Measurements from ENCODE around the gene SLAMF8. TPM values are rescaled to one million over a fixed set of nuclear protein-coding genes. Genes with fewer than 3 reads are reported as not detected.

The SLAMF8 gene
- total and polyA plus RNA-seq, 10 donors: 12.9 to 40.0 (median 18.7) TPM

DNA sequence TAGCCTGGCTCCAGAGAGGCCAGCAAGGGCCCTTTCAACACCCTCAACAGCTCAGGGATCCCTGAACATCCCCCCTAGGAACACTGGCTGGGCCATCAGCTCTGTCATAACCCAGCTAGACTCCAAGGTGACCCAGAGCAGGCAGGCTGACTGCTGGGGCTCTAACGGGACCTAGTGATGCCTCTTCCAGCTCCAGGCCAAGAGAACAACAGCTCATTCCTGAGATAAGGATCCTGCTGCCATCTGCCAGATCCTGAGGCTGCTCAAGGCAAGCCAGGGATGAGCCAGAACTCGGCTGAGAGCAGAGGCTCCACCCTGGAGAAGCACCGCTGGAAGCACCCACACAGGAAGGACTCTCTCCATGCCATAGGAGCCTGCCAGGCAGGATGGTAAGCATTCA, 33.8 kb downstream of the SLAMF8 start:
- TF ChIP-seq POLR2AphosphoS5 (IDR thresholded peaks at IDR 0.05): no peak
- TF ChIP-seq, protein P1, sequence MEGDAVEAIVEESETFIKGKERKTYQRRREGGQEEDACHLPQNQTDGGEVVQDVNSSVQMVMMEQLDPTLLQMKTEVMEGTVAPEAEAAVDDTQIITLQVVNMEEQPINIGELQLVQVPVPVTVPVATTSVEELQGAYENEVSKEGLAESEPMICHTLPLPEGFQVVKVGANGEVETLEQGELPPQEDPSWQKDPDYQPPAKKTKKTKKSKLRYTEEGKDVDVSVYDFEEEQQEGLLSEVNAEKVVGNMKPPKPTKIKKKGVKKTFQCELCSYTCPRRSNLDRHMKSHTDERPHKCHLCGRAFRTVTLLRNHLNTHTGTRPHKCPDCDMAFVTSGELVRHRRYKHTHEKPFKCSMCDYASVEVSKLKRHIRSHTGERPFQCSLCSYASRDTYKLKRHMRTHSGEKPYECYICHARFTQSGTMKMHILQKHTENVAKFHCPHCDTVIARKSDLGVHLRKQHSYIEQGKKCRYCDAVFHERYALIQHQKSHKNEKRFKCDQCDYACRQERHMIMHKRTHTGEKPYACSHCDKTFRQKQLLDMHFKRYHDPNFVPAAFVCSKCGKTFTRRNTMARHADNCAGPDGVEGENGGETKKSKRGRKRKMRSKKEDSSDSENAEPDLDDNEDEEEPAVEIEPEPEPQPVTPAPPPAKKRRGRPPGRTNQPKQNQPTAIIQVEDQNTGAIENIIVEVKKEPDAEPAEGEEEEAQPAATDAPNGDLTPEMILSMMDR (IDR thresholded peaks at IDR 0.05 in 8 of 11, conservative IDR thresholded peaks at IDR 0.05 in 3 of 11): no peak
- no peak for TF ChIP-seq POLR2A (IDR thresholded peaks at IDR 0.05)

DNA sequence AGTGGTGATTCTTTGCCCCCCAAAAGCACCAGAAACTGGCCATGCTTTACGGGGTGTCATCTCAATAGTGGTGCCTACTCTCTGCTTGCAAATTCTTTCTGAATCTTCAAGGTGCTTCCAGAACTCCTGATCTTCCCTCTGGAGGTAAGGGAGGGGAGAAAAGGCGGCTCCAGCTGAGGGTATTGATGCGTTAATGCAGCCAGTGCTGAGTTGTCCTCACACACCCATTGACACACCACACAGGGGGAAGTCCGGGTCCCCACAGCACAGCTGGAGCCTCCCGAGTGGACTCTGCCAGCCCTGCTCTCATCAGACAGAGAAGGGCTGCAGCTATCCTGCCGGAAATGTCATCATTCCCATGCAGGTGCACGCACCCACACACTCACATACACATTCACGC, 34.5 kb downstream of the SLAMF8 start:
- Histone ChIP-seq H3K36me3 (peaks cover 0 to 4% (median 0%) of the 10 kb centered on the region in 6 donors), H3K27ac (no peak overlapping the region), H3K27me3 (replicated peaks in 1 of 7) (peaks cover 0 to 9% (median 0%) of the 10 kb centered on the region in 7 donors), H3K4me3 (no peak overlapping the region), H3K9me3 (no peaks in the 10 kb centered on the region), H3K4me1 (no peaks in the 10 kb centered on the region)
- intact Hi-C loops (cut with DNase I; ENCODE audit: low total_unique reads): no loop called here
- DNase-seq: no peak
- 79 to 87% (median 80%) methylated on average over 7 to 8 of the region's 8 CpGs for WGBS, 5 donors
- no peak for TF ChIP-seq POLR2AphosphoS5 (IDR thresholded peaks at IDR 0.05)
- no peak for TF ChIP-seq POLR2A (IDR thresholded peaks at IDR 0.05)
- TF ChIP-seq, protein P1 (IDR thresholded peaks at IDR 0.05 in 8 of 11, conservative IDR thresholded peaks at IDR 0.05 in 3 of 11): no peak

More for the DNA sequence above, 33.8 kb downstream of the SLAMF8 start:
- no peak overlapping the region for H3K4me3 ChIP-seq
- intact Hi-C loops (cut with DNase I; ENCODE audit: low total_unique reads): no loop called here
- peaks cover 0 to 4% (median 0%) of the 10 kb centered on the region in 6 donors for H3K36me3 ChIP-seq
- DNase-seq: no peak
- WGBS, 5 donors: 56 to 79% (median 68%) methylated on average over 3 of the region's 3 CpGs
- H3K27me3 ChIP-seq (replicated peaks in 1 of 7): peaks cover 0 to 9% (median 0%) of the 10 kb centered on the region in 7 donors
- H3K4me1 ChIP-seq: peaks cover 0 to 6% (median 1%) of the 10 kb centered on the region in 6 donors
- H3K27ac ChIP-seq: no peak overlapping the region
- no peaks in the 10 kb centered on the region for H3K9me3 ChIP-seq

DNA sequence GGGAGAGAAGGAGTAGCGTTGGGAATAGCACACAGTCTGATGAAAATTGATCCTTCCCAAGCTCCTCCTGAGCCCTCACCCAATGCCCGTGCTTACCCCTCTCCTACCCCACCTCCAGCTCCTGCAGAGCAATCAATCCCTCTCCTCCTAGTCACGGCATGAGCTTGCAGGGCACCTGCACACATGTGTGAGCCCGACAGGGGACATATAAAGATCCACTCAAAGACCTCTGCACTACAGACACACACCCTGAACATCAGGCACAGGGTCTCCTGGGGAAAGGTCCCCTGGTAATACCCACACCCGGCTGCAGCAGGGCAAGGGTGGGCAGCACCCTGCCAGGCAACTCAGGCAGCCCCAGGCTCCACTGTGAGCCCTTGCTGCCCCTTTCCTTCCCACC, 35.4 kb downstream of the SLAMF8 start:
- TF ChIP-seq POLR2AphosphoS5 (IDR thresholded peaks at IDR 0.05): no peak
- TF ChIP-seq, protein P1 (IDR thresholded peaks at IDR 0.05 in 8 of 11, conservative IDR thresholded peaks at IDR 0.05 in 3 of 11): no peak
- TF ChIP-seq POLR2A (IDR thresholded peaks at IDR 0.05): no peak

DNA sequence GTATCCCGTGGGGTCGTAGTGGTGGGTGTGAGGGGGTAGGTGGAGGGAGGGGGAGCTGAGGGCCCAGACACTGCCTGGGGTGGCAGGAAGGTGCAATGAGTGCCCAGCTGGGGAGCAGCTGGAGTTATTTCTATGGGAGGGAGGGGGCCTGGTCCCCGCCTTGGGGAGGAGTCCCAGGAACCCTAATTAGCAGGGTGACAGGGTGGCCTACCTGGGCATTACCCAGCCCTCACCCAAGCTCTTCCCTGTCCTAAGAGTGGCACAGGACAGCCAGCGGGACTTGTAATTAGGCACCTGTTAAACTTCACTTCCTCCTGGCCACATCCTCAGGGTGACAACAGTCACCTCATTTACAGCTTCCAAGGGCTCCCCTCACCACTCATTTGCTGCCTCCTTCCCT, 35.9 kb downstream of the SLAMF8 start, which contains the start of gene VSIG8:
Gene VSIG8, minus strand, starts transcription at position 101 of the 400 bp plus-strand sequence. CDS start 136 bp downstream, outside the sequence.
- 68 to 91% (median 85%) methylated on average over 4 of the region's 4 CpGs for whole genome bisulfite sequencing, 5 donors
- Histone ChIP-seq H3K4me1 (peaks cover 0 to 5% (median 1%) of the 10 kb centered on the region in 6 donors), H3K4me3 (no peak within 1 kb of the TSS), H3K27ac (no peak within 1 kb of the TSS), H3K9me3 (no peaks in the 10 kb centered on the region), H3K36me3 (peaks cover 0 to 4% (median 0%) of the 10 kb centered on the region in 6 donors), H3K27me3 (replicated peaks in 1 of 7) (peaks cover 0 to 9% (median 0%) of the 10 kb centered on the region in 7 donors)
- no peak for DNase-seq
- intact Hi-C loops (cut with DNase I; ENCODE audit: low total_unique reads): no loop called here
- no peak for TF ChIP-seq POLR2A (IDR thresholded peaks at IDR 0.05)
- TF ChIP-seq, protein P1 (IDR thresholded peaks at IDR 0.05 in 8 of 11, conservative IDR thresholded peaks at IDR 0.05 in 3 of 11): no peak
- TF ChIP-seq POLR2AphosphoS5 (IDR thresholded peaks at IDR 0.05): no peak

More for the DNA sequence above, 35.4 kb downstream of the SLAMF8 start:
- Histone ChIP-seq H3K36me3 (peaks cover 0 to 4% (median 0%) of the 10 kb centered on the region in 6 donors), H3K27ac (no peak overlapping the region), H3K4me3 (no peak overlapping the region), H3K9me3 (no peaks in the 10 kb centered on the region), H3K27me3 (replicated peaks in 1 of 7) (peaks cover 0 to 9% (median 0%) of the 10 kb centered on the region in 7 donors), H3K4me1 (peaks cover 0 to under 1% (median 0%) of the 10 kb centered on the region in 6 donors)
- intact Hi-C loops (cut with DNase I; ENCODE audit: low total_unique reads): no loop called here
- 80 to 91% (median 85%) methylated on average over 5 of the region's 5 CpGs for WGBS, 5 donors
- DNase-seq: no peak
